GM12878 (cell line): Measurements from ENCODE around the gene MAPKAP1. TPM values are rescaled to one million over a fixed set of nuclear protein-coding genes. Genes with fewer than 3 reads are reported as not detected.

Experiments used
- ATAC-seq: fragments of 200-7000 bp; cut with Tn5 transposase; 3 replicates; pipeline ENCODE4 v1.9.1; 2020; ENCODE audit warnings: mild to moderate bottlenecking, moderate library complexity
- BruUV-seq: library from RNA; stranded (reverse); fragments of 400-500 nt; replicated peaks from 2 replicates; lab custom pipeline; 2021; lab: Mats Ljungman, UMichigan
- CTCF ChIA-PET: fragments of 300-600 bp; sonication (Branson Sonifier 250); formaldehyde crosslinking; extraction: SDS; loops from one replicate; lab custom pipeline; 2021; ENCODE audit warnings: inconsistent platforms; lab: Yijun Ruan, JAX
- POLR2A ChIA-PET: fragments of 350-600 bp; formaldehyde crosslinking; extraction: SDS; loops from one replicate; lab custom pipeline; 2021; ENCODE audit warnings: inconsistent platforms; lab: Charles Lee
- RAD21 ChIA-PET: fragments of 300-600 bp; sonication (Branson Sonifier 250); formaldehyde crosslinking; loops from one replicate; lab custom pipeline; 2023; ENCODE audit warnings: antibody characterized with exemption; ENCODE audit not compliant: unreplicated experiment; lab: Charles Lee
- SMC1A ChIA-PET: fragments of 300-600 bp; sonication (Branson Sonifier 250); formaldehyde crosslinking; loops from one replicate; lab custom pipeline; 2023; ENCODE audit not compliant: unreplicated experiment, uncharacterized antibody; lab: Charles Lee
- DNase-seq: peaks from one replicate; pipeline ENCODE4 v3.0.0-alpha.2; 2011; ENCODE audit warnings: low read depth, low spot score
- FAIRE-seq: peaks from 3 replicates; lab custom pipeline; 2011; peaks lifted over from hg19 to GRCh38; lab: Jason Lieb, UNC
- H2AFZ ChIP-seq: 2 replicates; pipeline ENCODE4 v1.6.0; 2011; ENCODE audit warnings: low read depth, low read length, control low read depth; ENCODE audit not compliant: control insufficient read depth
- H3K27ac ChIP-seq: 2 replicates; pipeline ENCODE4 v1.5.1; 2011; ENCODE audit warnings: control low read depth; ENCODE audit not compliant: control insufficient read depth, insufficient read depth
- H3K27me3 ChIP-seq, 2 experiments: replicated peaks in 1 of 2; 2 replicates each; pipeline versions ENCODE4 v1.6.0 to v1.6.1; 2011; ENCODE audit warnings: low read length in 1 of 2; ENCODE audit not compliant: control insufficient read depth in 2 of 2, insufficient read depth in 2 of 2
- H3K36me3 ChIP-seq, 2 experiments: 2 replicates each; pipeline ENCODE4 v1.5.1; 2011; ENCODE audit warnings: low read length in 1 of 2; ENCODE audit not compliant: control insufficient read depth in 2 of 2, insufficient read depth in 2 of 2
- H3K4me1 ChIP-seq: 2 replicates; pipeline ENCODE4 v1.6.1; 2011; ENCODE audit warnings: mild to moderate bottlenecking, low read length, moderate library complexity, mixed read lengths; ENCODE audit not compliant: control insufficient read depth, insufficient read depth
- H3K4me2 ChIP-seq: 2 replicates; pipeline ENCODE4 v1.6.0; 2011; ENCODE audit warnings: control low read depth; ENCODE audit not compliant: control insufficient read depth, insufficient read depth
- H3K4me3 ChIP-seq: fragments of 200-600 bp; sonication (generic); 2 replicates; pipeline ENCODE4 v1.5.1; 2016
- H3K79me2 ChIP-seq: 2 replicates; pipeline ENCODE4 v1.6.0; 2011; ENCODE audit warnings: low read length; ENCODE audit not compliant: control insufficient read depth, insufficient read depth
- H3K9ac ChIP-seq: 2 replicates; pipeline ENCODE4 v1.8.0; 2011; ENCODE audit warnings: low read length, control low read depth, mixed read lengths; ENCODE audit not compliant: control insufficient read depth, insufficient read depth
- H3K9me3 ChIP-seq: replicated peaks from 3 replicates; pipeline ENCODE4 v1.5.1; 2011; ENCODE audit warnings: mild to moderate bottlenecking, low read length; ENCODE audit not compliant: control insufficient read depth, insufficient read depth
- H4K20me1 ChIP-seq: 2 replicates; pipeline ENCODE4 v1.6.0; 2011; ENCODE audit not compliant: control insufficient read depth, insufficient read depth
- CHD1 ChIP-seq: IDR thresholded peaks from 2 replicates; pipeline ENCODE4 v1.6.1; 2012; ENCODE audit warnings: low read depth, low read length, improper control_type of control experiment
- E2F4 ChIP-seq: IDR thresholded peaks from 2 replicates; pipeline ENCODE4 v1.6.1; 2012; ENCODE audit warnings: low read depth, low read length, improper control_type of control experiment
- E4F1 ChIP-seq: fragments of 450-650 bp; IDR thresholded peaks from 2 replicates; pipeline ENCODE4 v1.6.1; 2018; ENCODE audit warnings: borderline replicate concordance, mild to moderate bottlenecking; ENCODE audit not compliant: partially characterized antibody
- HDGF ChIP-seq: fragments of 450-650 bp; IDR thresholded peaks from 2 replicates; pipeline ENCODE4 v1.6.1; 2016; ENCODE audit warnings: antibody characterized with exemption
- IKZF1 ChIP-seq: fragments of 450-650 bp; conservative IDR thresholded peaks from 2 replicates; pipeline ENCODE4 v1.6.1; 2017; ENCODE audit warnings: antibody characterized with exemption, mild to moderate bottlenecking
- NFYB ChIP-seq: IDR thresholded peaks from 2 replicates; pipeline ENCODE4 v1.6.1; 2011; ENCODE audit warnings: low read depth, mild to moderate bottlenecking, low read length, improper control_type of control experiment, moderate library complexity; ENCODE audit not compliant: insufficient read depth
- WGBS: methylation state at CpG from one replicate; pipeline ENCODE4 v1.1.6; 2016; ENCODE audit warnings: low lambda C conversion rate; ENCODE audit not compliant: insufficient replicate concordance, insufficient coverage; ENCODE audit errors: missing lambda C conversion rate; 5-methylcytosine and 5-hydroxymethylcytosine counted together
- in situ Hi-C: fragments of 300-500 bp; cut with MboI; formaldehyde crosslinking; loops from 9 replicates; pipeline ENCODE4 v1.14.3; 2018; ENCODE audit warnings: mixed read lengths
- intact Hi-C: fragments of 100-400 bp; cut with micrococcal nuclease; formaldehyde crosslinking; loops from one replicate; pipeline ENCODE4 v1.14.2; 2022; ENCODE audit not compliant: unreplicated experiment
- polyA plus RNA-seq, 11 experiments: library from polyadenylated mRNA; depleted of rRNA in 4 of 11; unstranded in 6 of 11; stranded (reverse) in 5 of 11; fragments of >200 nt; fragmentation: Nextera tagmentation in 4 of 11; fragmentation: Illumina TruSeq in 1 of 11; extraction: Ambion mirVana in 4 of 11; extraction: Trizol in 1 of 11; gene quantifications; 1 replicate in 1 of 11; 2 replicates in 10 of 11; pipeline versions ENCODE4 v1.2.1 to v1.2.3, GENCODE V29; 2011 to 2016; ENCODE audit warnings: inconsistent platforms in 2 of 11, missing spikeins in 2 of 11, low read depth in 1 of 11
- total RNA-seq, 4 experiments: library from RNA; depleted of rRNA in 3 of 4; stranded (reverse); fragments of >200 nt in 3 of 4; fragmentation: Illumina TruSeq in 1 of 4; extraction: Trizol in 1 of 4; gene quantifications; 2 replicates each; pipeline versions ENCODE4 v1.2.1 to v1.2.3, GENCODE V29; 2013 to 2021
- TF ChIP-seq, protein P1 (sequence below): fragments of 450-650 bp; formaldehyde crosslinking; IDR thresholded peaks from 2 replicates; pipeline ENCODE4 v1.5.0; 2022; ENCODE audit warnings: mild to moderate bottlenecking, missing genetic modification characterization
- TF ChIP-seq, protein P2 (sequence below): IDR thresholded peaks from 2 replicates; pipeline ENCODE4 v1.6.1; 2012; ENCODE audit warnings: improper control_type of control experiment, low read depth, low read length; ENCODE audit not compliant: insufficient replicate concordance

The MAPKAP1 gene
- total and polyA plus RNA-seq, 10 of the 15 experiments (the other 5 are each of a cell fraction or from before 2014, with no cell fraction given) = 5.1 to 188 (median 105) TPM

DNA sequence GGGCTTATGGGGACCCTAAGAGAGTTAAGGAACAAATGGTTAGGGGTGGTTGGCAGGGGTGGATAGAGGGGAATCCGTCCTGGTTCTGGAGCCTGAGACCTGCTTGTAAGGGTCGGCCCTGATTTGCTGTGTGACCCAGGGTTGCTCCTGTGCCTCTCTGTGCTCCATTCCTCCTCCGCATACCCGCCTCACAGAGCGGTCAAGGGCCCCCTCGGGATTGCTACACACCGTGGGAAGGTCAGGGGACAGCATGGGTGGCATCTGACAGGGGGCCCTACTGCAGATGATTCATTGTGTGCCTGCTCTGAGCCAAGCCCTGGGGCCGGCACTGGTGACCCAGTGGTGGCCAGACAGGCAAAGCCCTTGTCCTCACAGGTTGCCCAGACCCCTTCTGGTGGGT is 283.0 kb downstream of the MAPKAP1 start:
- no peaks in the 10 kb centered on the region for H3K79me2 ChIP-seq
- ChIA-PET POLR2A (no interaction called here), SMC1A (no interaction called here), RAD21 (no interaction called here), CTCF (no interaction called here)
- in situ Hi-C loops (no loop called here), intact Hi-C loops (no loop called here)
- ATAC-seq (no peak), FAIRE-seq (no peak), DNase-seq (no peak)
- no peaks in the 10 kb centered on the region for H3K4me1 ChIP-seq
- no peak overlapping the region for H3K4me3 ChIP-seq
- no peaks in the 10 kb centered on the region for H3K27me3 ChIP-seq
- no peaks in the 10 kb centered on the region for H3K36me3 ChIP-seq
- no peak overlapping the region for H2AFZ ChIP-seq
- H3K27ac ChIP-seq = no peak overlapping the region
- H3K4me2 ChIP-seq = no peak overlapping the region
- no peak overlapping the region for H3K9ac ChIP-seq
- no peaks in the 10 kb centered on the region for H4K20me1 ChIP-seq
- no peaks in the 10 kb centered on the region for H3K9me3 ChIP-seq
- 34% methylated on average over 8 of the region's 8 CpGs for WGBS
- no TSS peak for BruUV-seq
- TF ChIP-seq E2F4 (no peak), HDGF (no peak), IKZF1 (no peak), E4F1 (no peak), CHD1 (no peak), NFYB (no peak)
- TF ChIP-seq, protein P1, sequence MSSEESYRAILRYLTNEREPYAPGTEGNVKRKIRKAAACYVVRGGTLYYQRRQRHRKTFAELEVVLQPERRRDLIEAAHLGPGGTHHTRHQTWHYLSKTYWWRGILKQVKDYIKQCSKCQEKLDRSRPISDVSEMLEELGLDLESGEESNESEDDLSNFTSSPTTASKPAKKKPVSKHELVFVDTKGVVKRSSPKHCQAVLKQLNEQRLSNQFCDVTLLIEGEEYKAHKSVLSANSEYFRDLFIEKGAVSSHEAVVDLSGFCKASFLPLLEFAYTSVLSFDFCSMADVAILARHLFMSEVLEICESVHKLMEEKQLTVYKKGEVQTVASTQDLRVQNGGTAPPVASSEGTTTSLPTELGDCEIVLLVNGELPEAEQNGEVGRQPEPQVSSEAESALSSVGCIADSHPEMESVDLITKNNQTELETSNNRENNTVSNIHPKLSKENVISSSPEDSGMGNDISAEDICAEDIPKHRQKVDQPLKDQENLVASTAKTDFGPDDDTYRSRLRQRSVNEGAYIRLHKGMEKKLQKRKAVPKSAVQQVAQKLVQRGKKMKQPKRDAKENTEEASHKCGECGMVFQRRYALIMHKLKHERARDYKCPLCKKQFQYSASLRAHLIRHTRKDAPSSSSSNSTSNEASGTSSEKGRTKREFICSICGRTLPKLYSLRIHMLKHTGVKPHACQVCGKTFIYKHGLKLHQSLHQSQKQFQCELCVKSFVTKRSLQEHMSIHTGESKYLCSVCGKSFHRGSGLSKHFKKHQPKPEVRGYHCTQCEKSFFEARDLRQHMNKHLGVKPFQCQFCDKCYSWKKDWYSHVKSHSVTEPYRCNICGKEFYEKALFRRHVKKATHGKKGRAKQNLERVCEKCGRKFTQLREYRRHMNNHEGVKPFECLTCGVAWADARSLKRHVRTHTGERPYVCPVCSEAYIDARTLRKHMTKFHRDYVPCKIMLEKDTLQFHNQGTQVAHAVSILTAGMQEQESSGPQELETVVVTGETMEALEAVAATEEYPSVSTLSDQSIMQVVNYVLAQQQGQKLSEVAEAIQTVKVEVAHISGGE (CRISPR knock-in tag) = no peak
- TF ChIP-seq, protein P2, sequence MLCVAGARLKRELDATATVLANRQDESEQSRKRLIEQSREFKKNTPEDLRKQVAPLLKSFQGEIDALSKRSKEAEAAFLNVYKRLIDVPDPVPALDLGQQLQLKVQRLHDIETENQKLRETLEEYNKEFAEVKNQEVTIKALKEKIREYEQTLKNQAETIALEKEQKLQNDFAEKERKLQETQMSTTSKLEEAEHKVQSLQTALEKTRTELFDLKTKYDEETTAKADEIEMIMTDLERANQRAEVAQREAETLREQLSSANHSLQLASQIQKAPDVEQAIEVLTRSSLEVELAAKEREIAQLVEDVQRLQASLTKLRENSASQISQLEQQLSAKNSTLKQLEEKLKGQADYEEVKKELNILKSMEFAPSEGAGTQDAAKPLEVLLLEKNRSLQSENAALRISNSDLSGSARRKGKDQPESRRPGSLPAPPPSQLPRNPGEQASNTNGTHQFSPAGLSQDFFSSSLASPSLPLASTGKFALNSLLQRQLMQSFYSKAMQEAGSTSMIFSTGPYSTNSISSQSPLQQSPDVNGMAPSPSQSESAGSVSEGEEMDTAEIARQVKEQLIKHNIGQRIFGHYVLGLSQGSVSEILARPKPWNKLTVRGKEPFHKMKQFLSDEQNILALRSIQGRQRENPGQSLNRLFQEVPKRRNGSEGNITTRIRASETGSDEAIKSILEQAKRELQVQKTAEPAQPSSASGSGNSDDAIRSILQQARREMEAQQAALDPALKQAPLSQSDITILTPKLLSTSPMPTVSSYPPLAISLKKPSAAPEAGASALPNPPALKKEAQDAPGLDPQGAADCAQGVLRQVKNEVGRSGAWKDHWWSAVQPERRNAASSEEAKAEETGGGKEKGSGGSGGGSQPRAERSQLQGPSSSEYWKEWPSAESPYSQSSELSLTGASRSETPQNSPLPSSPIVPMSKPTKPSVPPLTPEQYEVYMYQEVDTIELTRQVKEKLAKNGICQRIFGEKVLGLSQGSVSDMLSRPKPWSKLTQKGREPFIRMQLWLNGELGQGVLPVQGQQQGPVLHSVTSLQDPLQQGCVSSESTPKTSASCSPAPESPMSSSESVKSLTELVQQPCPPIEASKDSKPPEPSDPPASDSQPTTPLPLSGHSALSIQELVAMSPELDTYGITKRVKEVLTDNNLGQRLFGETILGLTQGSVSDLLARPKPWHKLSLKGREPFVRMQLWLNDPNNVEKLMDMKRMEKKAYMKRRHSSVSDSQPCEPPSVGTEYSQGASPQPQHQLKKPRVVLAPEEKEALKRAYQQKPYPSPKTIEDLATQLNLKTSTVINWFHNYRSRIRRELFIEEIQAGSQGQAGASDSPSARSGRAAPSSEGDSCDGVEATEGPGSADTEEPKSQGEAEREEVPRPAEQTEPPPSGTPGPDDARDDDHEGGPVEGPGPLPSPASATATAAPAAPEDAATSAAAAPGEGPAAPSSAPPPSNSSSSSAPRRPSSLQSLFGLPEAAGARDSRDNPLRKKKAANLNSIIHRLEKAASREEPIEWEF = no peak
